Activated T-helper 1 cell treated with anti-CD3 and anti-CD28 coated beads, Interleukin-12 subunit alpha, Interleukin-12 subunit beta, Interleukin-2, Interleukin-4 antibody, amounts not matched to agents 30 ng/mL and 10 ng/mL and 1 ng/mL, durations not matched to agents 14 hours and 24 hours and 36 hours (primary cell): ENCODE data around the gene GTF2E1. TPM values are rescaled to one million over a fixed set of nuclear protein-coding genes. Genes with fewer than 3 reads are reported as not detected.
A peak's percentile ranks its signal among the peaks of the same experiment; 100 is the strongest.
"Not testable (repeated sequence)": the region's sequence is repeated elsewhere in the genome, so short reads cannot be mapped to it uniquely, and the experiment has no call there.

Experiments
- DNase-seq: peaks from one replicate; pipeline ENCODE4 v3.0.0; 2021; ENCODE audit warnings: low spot score
- H3K27ac Mint-ChIP-seq: one replicate; pipeline ENCODE4 v1.8.0; 2021; ENCODE audit warnings: mild to moderate bottlenecking, mixed read lengths
- H3K27me3 Mint-ChIP-seq: one replicate; pipeline ENCODE4 v1.8.0; 2022; ENCODE audit warnings: mild to moderate bottlenecking, moderate library complexity, mixed read lengths; ENCODE audit not compliant: insufficient read depth
- H3K36me3 Mint-ChIP-seq: one replicate; pipeline ENCODE4 v1.8.0; 2021; ENCODE audit warnings: low read depth, mixed read lengths
- H3K4me1 Mint-ChIP-seq: one replicate; pipeline ENCODE4 v1.8.0; 2021; ENCODE audit warnings: low read depth, mixed read lengths
- H3K4me3 Mint-ChIP-seq: one replicate; pipeline ENCODE4 v1.8.0; 2021; ENCODE audit warnings: mild to moderate bottlenecking, moderate library complexity, mixed read lengths
- H3K9me3 Mint-ChIP-seq: one replicate; pipeline ENCODE4 v1.8.0; 2021; ENCODE audit warnings: mixed read lengths
- intact Hi-C: fragments of 100-400 bp; cut with micrococcal nuclease; formaldehyde crosslinking; loops from one replicate; pipeline ENCODE4 v1.15.1; 2024
- total RNA-seq: library from RNA; stranded (reverse); gene quantifications from 2 replicates; pipeline ENCODE4 v1.2.3, GENCODE V29; 2022

The GTF2E1 gene
- total RNA-seq, 1 donor from 2014 or later, result 25.3 TPM

DNA sequence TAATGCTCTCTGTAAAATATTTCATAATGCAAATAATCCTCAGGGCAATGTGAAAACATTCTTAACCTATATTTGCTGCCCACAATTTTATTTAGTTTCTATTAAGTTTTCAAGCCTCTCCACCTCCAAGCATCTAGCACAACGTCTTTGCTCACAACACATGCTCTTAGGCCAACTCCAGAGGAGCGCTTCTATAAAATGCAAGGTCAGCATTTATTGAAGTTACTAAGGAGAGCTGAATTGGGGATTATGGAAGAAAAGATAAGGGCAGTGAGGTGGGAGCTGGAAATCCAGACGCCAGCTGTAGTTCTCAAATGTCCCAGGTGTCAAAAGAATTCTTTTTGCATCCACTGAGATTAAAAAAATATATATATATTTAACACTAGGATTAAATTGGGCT, 1.2 kb upstream of the GTF2E1 start:
- Mint-ChIP-seq H3K27ac (peak overlapping the region; percentile 89), H3K4me1 (peaks cover 22% of the 10 kb centered on the region), H3K4me3 (peak overlapping the region; percentile 84), H3K27me3 (no peaks in the 10 kb centered on the region), H3K9me3 (peaks cover 12% of the 10 kb centered on the region), H3K36me3 (peaks cover 16% of the 10 kb centered on the region)
- DNase-seq, result no peak
- intact Hi-C loops, result loop anchor here (5.0 to 10.0 kb wide), 5 partner anchors 324 to 1643 kb away; partner anchors contain the start of genes EAF2, FAM162A, IQCB1 and MIX23

DNA sequence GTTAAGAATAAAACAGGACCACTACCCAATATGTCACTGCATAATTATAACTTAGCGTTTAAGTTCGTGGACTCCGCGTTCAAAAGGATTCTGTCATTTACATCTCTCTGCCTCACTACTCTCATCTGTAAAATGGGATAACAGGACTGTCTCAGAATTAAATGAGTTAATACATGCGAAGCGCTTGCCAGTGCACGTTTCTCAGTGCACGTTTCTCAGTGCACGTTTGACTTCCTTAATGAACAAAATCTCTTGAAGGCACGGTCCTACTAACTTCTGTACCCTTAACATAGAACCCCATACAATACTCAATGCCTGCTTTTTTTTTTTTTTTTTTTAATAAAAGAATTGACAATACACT, 727 bp upstream of the GTF2E1 start:
- DNase-seq, result no peak
- Mint-ChIP-seq H3K27ac (peak overlapping the region; percentile 89), H3K36me3 (peaks cover 13% of the 10 kb centered on the region), H3K4me1 (peaks cover 22% of the 10 kb centered on the region), H3K9me3 (peaks cover 8% of the 10 kb centered on the region), H3K27me3 (no peaks in the 10 kb centered on the region), H3K4me3 (peak overlapping the region; percentile 84)
- intact Hi-C loops, result loop anchor here (1.0 to 10.0 kb wide), 11 partner anchors 33 to 1643 kb away; partner anchors contain the start of genes COX17, EAF2, FAM162A and IQCB1

DNA sequence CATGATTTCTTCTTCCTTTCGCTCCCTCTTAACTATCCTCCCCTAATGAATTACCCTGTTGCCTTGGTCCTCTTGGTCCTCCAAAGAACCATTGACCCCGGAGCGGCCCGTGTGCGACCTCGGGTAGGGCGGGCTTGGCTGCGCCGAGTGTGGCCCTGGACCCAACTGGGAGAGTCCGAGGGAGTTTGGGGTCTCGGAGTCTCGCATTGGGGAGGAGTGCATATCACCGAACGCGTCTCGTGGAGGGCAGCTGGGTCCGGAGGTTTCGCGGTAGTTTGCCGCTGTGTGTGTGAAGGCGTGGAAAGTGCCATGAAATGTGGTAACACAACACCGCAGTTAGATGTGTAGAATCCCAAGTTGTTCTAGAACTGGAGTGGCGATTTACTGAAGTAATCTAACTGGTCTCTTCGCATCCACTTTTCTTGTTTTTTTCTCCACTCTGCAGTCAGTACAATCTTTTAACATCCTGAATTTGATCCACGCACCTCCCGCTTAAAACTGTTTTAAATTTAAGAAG, 363 bp downstream of the GTF2E1 start:
- H3K27ac Mint-ChIP-seq, result peak overlapping the region; percentile 89
- H3K36me3 Mint-ChIP-seq, result peaks cover 6% of the 10 kb centered on the region
- H3K4me1 Mint-ChIP-seq, result peaks cover 22% of the 10 kb centered on the region
- H3K4me3 Mint-ChIP-seq, result peak overlapping the region; percentile 84
- intact Hi-C loops, result loop anchor here (1.0 to 10.0 kb wide), 11 partner anchors 32 to 1642 kb away; partner anchors contain the start of genes COX17, EAF2, FAM162A and IQCB1
- H3K9me3 Mint-ChIP-seq, result no peaks in the 10 kb centered on the region
- H3K27me3 Mint-ChIP-seq, result no peaks in the 10 kb centered on the region
- DNase-seq, result no peak

DNA sequence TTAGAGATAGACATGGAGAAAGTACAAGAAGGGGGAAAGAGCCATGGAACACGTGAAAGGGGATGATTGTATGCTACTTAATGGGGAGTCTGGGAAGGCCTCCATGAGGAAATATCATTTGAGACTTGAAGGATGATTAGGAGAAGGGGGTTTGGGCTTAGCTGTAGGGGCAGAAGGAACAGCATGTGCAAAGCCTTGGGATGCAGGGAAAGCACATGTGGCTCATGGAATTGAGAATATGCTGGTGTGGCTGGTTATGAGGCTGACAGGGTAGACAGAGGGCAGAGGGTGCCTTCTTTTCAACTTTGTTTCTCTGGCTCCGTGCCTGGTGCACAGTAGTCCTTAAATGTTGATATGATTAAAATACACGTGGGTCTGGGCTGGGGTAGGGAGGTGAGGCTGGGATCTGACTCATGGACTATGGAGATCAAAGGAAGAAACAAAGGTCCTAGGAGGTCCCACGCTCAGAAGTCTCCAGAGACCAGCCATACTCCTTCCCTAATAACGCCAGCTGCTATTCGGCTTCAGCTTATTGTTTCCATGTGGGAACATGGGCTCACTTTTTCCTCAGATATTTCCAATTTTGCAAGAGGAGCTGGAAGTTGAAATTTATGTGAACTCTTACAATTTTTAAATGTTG, 1.1 kb downstream of the GTF2E1 start:
- H3K4me3 Mint-ChIP-seq, result peak overlapping the region; percentile 84
- H3K27me3 Mint-ChIP-seq, result no peaks in the 10 kb centered on the region
- peaks cover 6% of the 10 kb centered on the region for H3K36me3 Mint-ChIP-seq
- intact Hi-C loops, result loop anchor here (2.0 to 10.0 kb wide), 6 partner anchors 31 to 1641 kb away; partner anchors contain the start of genes EAF2, FAM162A, IQCB1 and MIX23
- H3K9me3 Mint-ChIP-seq, result no peaks in the 10 kb centered on the region
- peak overlapping the region; percentile 89 for H3K27ac Mint-ChIP-seq
- peaks cover 22% of the 10 kb centered on the region for H3K4me1 Mint-ChIP-seq
- no peak for DNase-seq

DNA sequence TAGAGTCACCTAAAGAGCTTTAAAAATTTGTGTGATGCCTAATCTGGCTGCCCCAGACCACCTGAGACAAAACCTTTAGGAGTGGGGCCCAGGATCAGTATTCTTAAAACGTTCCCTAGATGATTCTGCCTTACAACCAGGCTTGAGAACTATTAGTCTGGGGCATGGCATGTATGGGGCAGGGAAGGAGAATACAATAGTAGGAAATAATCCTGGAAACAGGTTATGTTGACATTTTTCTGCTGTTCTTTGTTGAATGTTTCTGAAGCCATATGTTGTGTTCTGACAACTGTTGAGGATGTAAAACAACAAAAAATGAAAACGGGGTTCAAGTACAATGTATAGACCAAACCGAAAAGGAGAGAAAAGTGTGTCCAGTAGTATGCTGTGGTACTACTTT, 2.9 kb downstream of the GTF2E1 start:
- H3K36me3 Mint-ChIP-seq, result peaks cover 7% of the 10 kb centered on the region
- H3K27me3 Mint-ChIP-seq, result no peaks in the 10 kb centered on the region
- peaks cover 22% of the 10 kb centered on the region for H3K4me1 Mint-ChIP-seq
- H3K4me3 Mint-ChIP-seq, result no peak overlapping the region
- no peak overlapping the region for H3K27ac Mint-ChIP-seq
- DNase-seq, result no peak
- H3K9me3 Mint-ChIP-seq, result no peaks in the 10 kb centered on the region
- intact Hi-C loops, result loop anchor here (10.0 kb wide), 2 partner anchors 1089 to 1639 kb away; partner anchors contain the start of genes EAF2, FAM162A, IQCB1 and MIX23

DNA sequence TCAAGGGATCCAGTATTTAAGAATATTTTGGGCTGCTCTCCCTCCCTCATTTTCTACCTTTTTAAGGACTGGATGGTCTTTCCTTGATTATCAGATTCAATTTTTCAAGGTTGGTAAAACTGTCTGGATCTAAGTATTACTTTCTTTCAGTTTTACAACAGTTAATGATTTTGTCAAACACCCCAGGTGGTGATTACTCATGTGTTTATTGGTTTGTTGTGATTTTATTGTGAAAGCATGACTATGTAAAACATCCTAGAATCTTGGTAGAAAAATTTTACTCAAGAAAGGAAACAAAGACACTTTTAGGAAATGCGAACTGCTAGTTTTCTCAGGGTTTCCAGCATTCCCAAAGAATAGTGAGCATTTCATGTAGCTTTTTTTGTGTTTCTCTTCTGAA, 7.3 kb downstream of the GTF2E1 start:
- Mint-ChIP-seq H3K4me1 (no peaks in the 10 kb centered on the region), H3K27me3 (no peaks in the 10 kb centered on the region), H3K4me3 (no peak overlapping the region), H3K9me3 (no peaks in the 10 kb centered on the region), H3K27ac (no peak overlapping the region), H3K36me3 (peaks cover 21% of the 10 kb centered on the region)
- DNase-seq, result no peak
- intact Hi-C loops, result loop anchor here (10.0 kb wide), 2 partner anchors 1085 to 1635 kb away; partner anchors contain the start of genes EAF2, FAM162A, IQCB1 and MIX23

DNA sequence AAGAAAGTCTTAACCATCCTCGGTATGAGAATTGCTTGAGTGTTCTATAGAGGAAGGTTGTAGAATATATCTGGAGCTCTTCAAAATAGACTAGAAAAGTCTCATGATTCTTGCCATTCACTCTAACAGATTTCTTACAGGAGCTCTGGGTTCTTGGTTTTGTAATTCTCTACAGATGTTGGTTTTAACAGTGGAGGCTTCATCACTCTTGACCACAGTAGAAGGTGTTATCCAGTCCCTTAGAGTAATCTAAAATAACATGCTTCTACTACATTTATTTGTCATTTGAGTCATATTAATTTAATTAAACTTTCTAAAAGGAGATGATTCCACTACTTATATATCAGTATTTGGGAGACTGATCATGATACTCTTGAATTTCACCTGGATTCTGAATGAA, 9.7 kb downstream of the GTF2E1 start:
- Mint-ChIP-seq H3K4me3 (no peak overlapping the region), H3K27ac (no peak overlapping the region), H3K36me3 (peaks cover 34% of the 10 kb centered on the region), H3K9me3 (peaks cover 8% of the 10 kb centered on the region), H3K4me1 (no peaks in the 10 kb centered on the region), H3K27me3 (no peaks in the 10 kb centered on the region)
- no peak for DNase-seq
- intact Hi-C loops, result no loop called here

DNA sequence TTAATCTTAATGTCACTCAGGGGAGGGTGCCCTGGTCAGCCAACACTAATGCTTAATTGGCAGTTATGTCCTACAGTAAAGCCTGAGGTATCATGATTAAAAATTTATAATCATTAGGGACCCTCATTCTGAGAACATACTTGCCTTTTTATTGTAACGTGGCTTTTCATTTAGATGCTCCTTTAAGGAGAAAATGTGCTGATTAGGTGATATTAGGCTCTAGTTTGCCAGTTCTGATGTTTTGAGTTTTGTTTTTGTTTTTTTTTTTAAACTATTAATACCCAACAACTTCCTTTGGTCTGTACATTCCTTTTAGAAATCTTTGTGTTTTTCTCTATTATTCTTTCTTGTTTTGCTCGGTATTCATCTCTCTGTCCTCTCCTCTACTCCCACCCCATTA, 10.3 kb downstream of the GTF2E1 start:
- DNase-seq, result no peak
- intact Hi-C loops, result no loop called here
- no peak overlapping the region for H3K27ac Mint-ChIP-seq
- no peaks in the 10 kb centered on the region for H3K27me3 Mint-ChIP-seq
- H3K4me3 Mint-ChIP-seq, result no peak overlapping the region
- H3K4me1 Mint-ChIP-seq, result no peaks in the 10 kb centered on the region
- peaks cover 8% of the 10 kb centered on the region for H3K9me3 Mint-ChIP-seq
- H3K36me3 Mint-ChIP-seq, result peaks cover 34% of the 10 kb centered on the region

DNA sequence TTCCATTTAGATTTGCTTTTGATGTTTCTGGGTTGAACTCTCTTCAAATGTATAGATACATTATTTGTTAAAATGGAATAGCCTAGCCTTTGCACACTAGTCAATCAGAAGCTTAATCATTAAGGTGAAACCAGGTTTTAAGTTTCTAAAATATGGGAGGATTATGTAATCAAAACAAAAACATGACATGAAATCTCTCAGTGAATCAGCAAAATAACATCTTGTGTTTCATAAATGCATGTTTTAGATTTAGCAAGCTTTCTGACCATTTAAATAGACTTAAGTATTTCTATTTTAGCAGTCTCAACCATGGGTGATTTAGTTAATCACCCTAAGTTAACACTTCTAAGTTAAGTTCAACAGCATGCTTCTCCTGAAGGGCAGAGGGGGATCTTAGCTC, 11.3 kb downstream of the GTF2E1 start:
- Mint-ChIP-seq H3K4me3 (no peak overlapping the region), H3K36me3 (peaks cover 38% of the 10 kb centered on the region), H3K4me1 (no peaks in the 10 kb centered on the region), H3K27me3 (no peaks in the 10 kb centered on the region), H3K27ac (no peak overlapping the region), H3K9me3 (peaks cover 8% of the 10 kb centered on the region)
- no peak for DNase-seq
- intact Hi-C loops, result no loop called here

DNA sequence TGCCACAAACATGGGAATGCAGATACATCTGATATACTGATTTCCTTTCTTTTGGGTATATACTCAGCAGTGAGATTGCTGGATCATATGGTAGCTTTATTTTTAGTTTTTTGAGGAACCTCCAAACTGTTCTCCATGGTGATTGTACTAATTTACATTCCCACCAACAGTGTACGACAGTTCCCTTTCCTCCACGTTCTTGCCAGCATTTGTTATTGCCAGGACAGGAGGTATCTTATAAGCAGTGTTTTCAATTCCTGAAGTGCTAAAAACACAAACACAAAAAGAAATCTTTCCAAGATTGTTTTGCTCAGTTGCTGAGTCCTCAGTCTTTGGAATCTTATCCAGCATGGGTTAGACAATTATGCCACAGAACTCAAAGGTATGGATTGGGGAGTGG, 13.5 kb downstream of the GTF2E1 start:
- Mint-ChIP-seq H3K4me1 (no peaks in the 10 kb centered on the region), H3K27me3 (no peaks in the 10 kb centered on the region), H3K4me3 (no peak overlapping the region), H3K27ac (no peak overlapping the region), H3K9me3 (peaks cover 8% of the 10 kb centered on the region), H3K36me3 (peaks cover 37% of the 10 kb centered on the region)
- no peak for DNase-seq
- intact Hi-C loops, result no loop called here

DNA sequence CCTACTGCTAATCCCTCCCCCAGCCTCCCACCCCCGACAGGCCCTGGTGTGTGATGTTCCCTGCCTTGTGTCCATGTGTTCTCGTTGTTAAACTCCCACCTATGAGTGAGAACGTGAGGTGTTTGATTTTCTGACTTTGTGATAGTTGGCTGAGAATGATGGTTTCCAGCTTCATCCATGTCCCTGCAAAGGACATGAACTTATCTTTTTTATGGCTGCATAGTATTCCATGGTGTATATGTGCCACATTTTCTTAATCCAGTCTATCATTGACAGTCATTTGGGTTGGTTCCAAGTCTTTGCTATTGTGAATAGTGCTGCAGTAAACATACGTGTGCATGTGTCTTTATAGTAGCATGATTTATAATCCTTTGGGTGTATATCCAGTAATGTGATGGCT, 16.0 kb downstream of the GTF2E1 start:
- H3K9me3 Mint-ChIP-seq, intact Hi-C loops, H3K27ac Mint-ChIP-seq, H3K4me3 Mint-ChIP-seq, H3K27me3 Mint-ChIP-seq, DNase-seq: not testable (repeated sequence)
- Mint-ChIP-seq H3K4me1 (peaks cover 11% of the 10 kb centered on the region), H3K36me3 (peaks cover 31% of the 10 kb centered on the region)

DNA sequence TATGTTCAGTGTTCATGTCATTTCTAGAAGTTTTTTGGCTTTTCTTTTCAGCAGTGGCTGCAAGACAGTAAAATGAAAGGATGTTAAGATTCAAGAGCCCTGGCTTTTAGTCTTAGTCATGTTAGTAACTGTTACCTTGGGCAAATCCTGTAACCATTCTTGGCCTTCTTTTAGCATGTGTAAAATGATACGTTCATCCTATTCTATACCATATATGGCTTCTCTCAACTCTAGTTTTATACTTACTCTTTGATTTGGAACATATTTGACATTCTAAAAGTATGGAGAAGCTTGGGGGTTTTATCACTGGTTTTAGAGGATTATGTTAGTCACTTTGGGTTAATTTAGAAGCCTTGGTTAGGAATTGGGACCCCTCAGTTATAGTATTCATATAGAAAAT, 20.1 kb downstream of the GTF2E1 start:
- intact Hi-C loops, result no loop called here
- Mint-ChIP-seq H3K27ac (no peak overlapping the region), H3K9me3 (no peaks in the 10 kb centered on the region), H3K4me1 (peaks cover 27% of the 10 kb centered on the region), H3K27me3 (no peaks in the 10 kb centered on the region), H3K36me3 (peaks cover 9% of the 10 kb centered on the region), H3K4me3 (no peak overlapping the region)
- DNase-seq, result no peak

DNA sequence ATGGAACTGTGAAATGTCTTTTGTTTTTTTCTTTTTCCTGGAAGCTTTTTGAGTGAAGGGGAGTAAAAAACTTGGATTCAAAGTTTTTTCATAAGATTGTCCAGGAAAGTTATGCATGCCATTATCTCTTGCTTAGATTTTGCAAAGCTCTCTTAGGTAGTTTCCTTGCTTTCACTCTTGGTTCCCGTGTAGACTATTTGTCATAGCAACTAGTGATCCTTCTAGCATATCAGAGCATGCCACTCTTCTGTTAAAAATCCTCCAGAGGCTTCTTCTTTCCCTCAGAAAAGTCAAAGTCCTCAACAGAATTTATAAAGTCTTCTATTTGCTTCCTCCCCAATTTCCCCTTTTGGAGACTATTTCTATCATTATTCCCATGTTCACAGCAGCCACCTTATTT, 21.1 kb downstream of the GTF2E1 start:
- no peak for DNase-seq
- Mint-ChIP-seq H3K4me3 (no peak overlapping the region), H3K36me3 (peaks cover 6% of the 10 kb centered on the region), H3K27ac (no peak overlapping the region), H3K4me1 (peaks cover 27% of the 10 kb centered on the region), H3K27me3 (no peaks in the 10 kb centered on the region), H3K9me3 (no peaks in the 10 kb centered on the region)
- intact Hi-C loops, result no loop called here
